Measurements from ENCODE around the gene AIG1.
"Not testable (repeated sequence)": the region's sequence is repeated elsewhere in the genome, so short reads cannot be mapped to it uniquely, and the experiment has no call there.

The AIG1 gene

GRCh38 chr6:143336446-143337152 lies 275.9 kb downstream of the AIG1 start:
- TF ChIP-seq CTCF (IDR thresholded peaks at IDR 0.05; ENCODE audit: low read length) = no peak
- no peak for TF ChIP-seq EZH2 (IDR thresholded peaks at IDR 0.05; ENCODE audit: borderline replicate concordance, low read length)
- Histone ChIP-seq H3K9ac (ENCODE audit: low read length) (no peak overlapping the region), H3K9me3 (ENCODE audit: low read length) (no peaks in the 10 kb centered on the region), H2AFZ (ENCODE audit: low read length) (no peak overlapping the region), H3K27me3 (ENCODE audit: insufficient read depth, low read length) (no peaks in the 10 kb centered on the region), H3K9me2 (ENCODE audit: low read depth, low read length) (no peaks in the 10 kb centered on the region), H3K36me3 (ENCODE audit: insufficient read depth, low read length) (no peaks in the 10 kb centered on the region), H3F3A (ENCODE audit: insufficient read depth, low read length) (no peaks in the 10 kb centered on the region), H3K4me3 (ENCODE audit: low read depth, low read length, poor library complexity, severe bottlenecking) (no peak overlapping the region), H4K20me1 (ENCODE audit: insufficient read depth, low read length) (no peaks in the 10 kb centered on the region), H3K4me2 (ENCODE audit: low read length) (no peak overlapping the region), H3K79me2 (ENCODE audit: insufficient read depth, low read length) (no peaks in the 10 kb centered on the region), H3K27ac (ENCODE audit: low read depth, low read length, poor library complexity, severe bottlenecking) (no peak overlapping the region), H3K4me1 (ENCODE audit: insufficient read depth, low read length, severe bottlenecking) (no peaks in the 10 kb centered on the region)

- Histone ChIP-seq H2AFZ (ENCODE audit: low read length) (no peak overlapping the region), H3K9me2 (ENCODE audit: low read depth, low read length) (no peaks in the 10 kb centered on the region), H3F3A (ENCODE audit: insufficient read depth, low read length) (no peaks in the 10 kb centered on the region), H3K4me2 (ENCODE audit: low read length) (no peak overlapping the region), H3K79me2 (ENCODE audit: insufficient read depth, low read length) (no peaks in the 10 kb centered on the region), H4K20me1 (ENCODE audit: insufficient read depth, low read length) (no peaks in the 10 kb centered on the region), H3K4me3 (ENCODE audit: low read depth, low read length, poor library complexity, severe bottlenecking) (no peak overlapping the region), H3K27ac (ENCODE audit: low read depth, low read length, poor library complexity, severe bottlenecking) (no peak overlapping the region), H3K9ac (ENCODE audit: low read length) (no peak overlapping the region), H3K36me3 (ENCODE audit: insufficient read depth, low read length) (no peaks in the 10 kb centered on the region), H3K9me3 (ENCODE audit: low read length) (no peaks in the 10 kb centered on the region), H3K27me3 (ENCODE audit: insufficient read depth, low read length) (no peaks in the 10 kb centered on the region), H3K4me1 (ENCODE audit: insufficient read depth, low read length, severe bottlenecking) (no peaks in the 10 kb centered on the region)
- TF ChIP-seq CTCF (IDR thresholded peaks at IDR 0.05; ENCODE audit: low read length) = peak; percentile 74
- TF ChIP-seq EZH2 (IDR thresholded peaks at IDR 0.05; ENCODE audit: borderline replicate concordance, low read length) = no peak
Observed at GRCh38 chr6:143337201-143337949, 276.7 kb downstream of the AIG1 start.

GRCh38 chr6:143339223-143339622 lies 278.5 kb downstream of the AIG1 start:
- no peaks in the 10 kb centered on the region for H3K79me2 ChIP-seq (ENCODE audit: insufficient read depth, low read length)
- H4K20me1 ChIP-seq (ENCODE audit: insufficient read depth, low read length) = no peaks in the 10 kb centered on the region
- H3K27ac ChIP-seq (ENCODE audit: low read depth, low read length, poor library complexity, severe bottlenecking) = no peak overlapping the region
- no peaks in the 10 kb centered on the region for H3K36me3 ChIP-seq (ENCODE audit: insufficient read depth, low read length)
- no peaks in the 10 kb centered on the region for H3K9me2 ChIP-seq (ENCODE audit: low read depth, low read length)
- no peak overlapping the region for H3K4me2 ChIP-seq (ENCODE audit: low read length)
- no peak overlapping the region for H2AFZ ChIP-seq (ENCODE audit: low read length)
- H3K4me3 ChIP-seq (ENCODE audit: low read depth, low read length, poor library complexity, severe bottlenecking) = no peak overlapping the region
- H3K9ac ChIP-seq (ENCODE audit: low read length) = no peak overlapping the region
- no peaks in the 10 kb centered on the region for H3F3A ChIP-seq (ENCODE audit: insufficient read depth, low read length)
- no peak for TF ChIP-seq CTCF (IDR thresholded peaks at IDR 0.05; ENCODE audit: low read length)
- TF ChIP-seq EZH2 (IDR thresholded peaks at IDR 0.05; ENCODE audit: borderline replicate concordance, low read length) = no peak
- H3K4me1 ChIP-seq (ENCODE audit: insufficient read depth, low read length, severe bottlenecking) = no peaks in the 10 kb centered on the region
- H3K9me3 ChIP-seq (ENCODE audit: low read length) = no peaks in the 10 kb centered on the region
- H3K27me3 ChIP-seq (ENCODE audit: insufficient read depth, low read length) = no peaks in the 10 kb centered on the region

- H3K4me2 ChIP-seq (ENCODE audit: low read length); H3K9ac ChIP-seq (ENCODE audit: low read length); H2AFZ ChIP-seq (ENCODE audit: low read length); H4K20me1 ChIP-seq (ENCODE audit: insufficient read depth, low read length); H3K27me3 ChIP-seq (ENCODE audit: insufficient read depth, low read length); H3K9me3 ChIP-seq (ENCODE audit: low read length); H3K27ac ChIP-seq (ENCODE audit: low read depth, low read length, poor library complexity, severe bottlenecking); H3K4me3 ChIP-seq (ENCODE audit: low read depth, low read length, poor library complexity, severe bottlenecking); H3K79me2 ChIP-seq (ENCODE audit: insufficient read depth, low read length); H3K9me2 ChIP-seq (ENCODE audit: low read depth, low read length); H3K4me1 ChIP-seq (ENCODE audit: insufficient read depth, low read length, severe bottlenecking); H3K36me3 ChIP-seq (ENCODE audit: insufficient read depth, low read length); H3F3A ChIP-seq (ENCODE audit: insufficient read depth, low read length): not testable (repeated sequence)
Observed at GRCh38 chr6:143345477-143345876, 284.8 kb downstream of the AIG1 start.

All from OCI-LY1 (cell line).